22Rv1 (cell line): Measurements from ENCODE around the gene PSME3.

Source experiments
- CTCF ChIP-seq: fragments of 450-650 bp; IDR thresholded peaks from 2 replicates; pipeline ENCODE4 v1.5.1; 2017; ENCODE audit warnings: mild to moderate bottlenecking
- ZFX ChIP-seq: fragments of 450-650 bp; IDR thresholded peaks from 2 replicates; pipeline ENCODE4 v1.6.1; 2017; ENCODE audit warnings: antibody characterized with exemption, borderline replicate concordance

GRCh38 chr17:42795465-42795864 is 37.7 kb upstream of the PSME3 start:
- TF ChIP-seq CTCF (no peak), ZFX (no peak)
